ENCODE data around the gene FLRT1.

GRCh38 chr11:64035081-64035524 lies 628 bp upstream of the FLRT1 start:
- TF ChIP-seq GABPA (IDR thresholded peaks at IDR 0.05; ENCODE audit: low read depth) (no peak), CTCF (IDR thresholded peaks at IDR 0.05; ENCODE audit: insufficient read depth, low read length) (no peak), REST (IDR thresholded peaks at IDR 0.05; ENCODE audit: insufficient replicate concordance, low read depth) (no peak)
